Esophagus squamous epithelium (tissue), 4 donors: ENCODE results near the gene CDH13.

Experiments used
- POLR2A ChIP-seq, 4 donors: fragments of 450-650 bp; IDR thresholded peaks; one replicate each; pipeline ENCODE4 v1.6.1; 2017; ENCODE audit warnings: antibody characterized with exemption in 4 of 4, mild to moderate bottlenecking in 4 of 4, moderate library complexity in 3 of 4
- TF ChIP-seq, protein P1 (sequence below), 6 experiments: fragments of 450-650 bp in 4 of 6; fragments of 200-600 bp in 2 of 6; sonication (generic) in 2 of 6; IDR thresholded peaks; one replicate each; pipeline ENCODE4 v1.5.1; 2016 to 2019; ENCODE audit warnings: antibody characterized with exemption in 6 of 6, mild to moderate bottlenecking in 4 of 6, moderate library complexity in 4 of 6

- TF ChIP-seq, protein P1, sequence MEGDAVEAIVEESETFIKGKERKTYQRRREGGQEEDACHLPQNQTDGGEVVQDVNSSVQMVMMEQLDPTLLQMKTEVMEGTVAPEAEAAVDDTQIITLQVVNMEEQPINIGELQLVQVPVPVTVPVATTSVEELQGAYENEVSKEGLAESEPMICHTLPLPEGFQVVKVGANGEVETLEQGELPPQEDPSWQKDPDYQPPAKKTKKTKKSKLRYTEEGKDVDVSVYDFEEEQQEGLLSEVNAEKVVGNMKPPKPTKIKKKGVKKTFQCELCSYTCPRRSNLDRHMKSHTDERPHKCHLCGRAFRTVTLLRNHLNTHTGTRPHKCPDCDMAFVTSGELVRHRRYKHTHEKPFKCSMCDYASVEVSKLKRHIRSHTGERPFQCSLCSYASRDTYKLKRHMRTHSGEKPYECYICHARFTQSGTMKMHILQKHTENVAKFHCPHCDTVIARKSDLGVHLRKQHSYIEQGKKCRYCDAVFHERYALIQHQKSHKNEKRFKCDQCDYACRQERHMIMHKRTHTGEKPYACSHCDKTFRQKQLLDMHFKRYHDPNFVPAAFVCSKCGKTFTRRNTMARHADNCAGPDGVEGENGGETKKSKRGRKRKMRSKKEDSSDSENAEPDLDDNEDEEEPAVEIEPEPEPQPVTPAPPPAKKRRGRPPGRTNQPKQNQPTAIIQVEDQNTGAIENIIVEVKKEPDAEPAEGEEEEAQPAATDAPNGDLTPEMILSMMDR (IDR thresholded peaks at IDR 0.05), result no peak
- no peak for TF ChIP-seq POLR2A (IDR thresholded peaks at IDR 0.05)
Observed at GRCh38 chr16:83771306-83771942, 1144.7 kb downstream of the CDH13 start.
